ENCODE results near the gene ZDHHC12.

The ZDHHC12 gene

DNA sequence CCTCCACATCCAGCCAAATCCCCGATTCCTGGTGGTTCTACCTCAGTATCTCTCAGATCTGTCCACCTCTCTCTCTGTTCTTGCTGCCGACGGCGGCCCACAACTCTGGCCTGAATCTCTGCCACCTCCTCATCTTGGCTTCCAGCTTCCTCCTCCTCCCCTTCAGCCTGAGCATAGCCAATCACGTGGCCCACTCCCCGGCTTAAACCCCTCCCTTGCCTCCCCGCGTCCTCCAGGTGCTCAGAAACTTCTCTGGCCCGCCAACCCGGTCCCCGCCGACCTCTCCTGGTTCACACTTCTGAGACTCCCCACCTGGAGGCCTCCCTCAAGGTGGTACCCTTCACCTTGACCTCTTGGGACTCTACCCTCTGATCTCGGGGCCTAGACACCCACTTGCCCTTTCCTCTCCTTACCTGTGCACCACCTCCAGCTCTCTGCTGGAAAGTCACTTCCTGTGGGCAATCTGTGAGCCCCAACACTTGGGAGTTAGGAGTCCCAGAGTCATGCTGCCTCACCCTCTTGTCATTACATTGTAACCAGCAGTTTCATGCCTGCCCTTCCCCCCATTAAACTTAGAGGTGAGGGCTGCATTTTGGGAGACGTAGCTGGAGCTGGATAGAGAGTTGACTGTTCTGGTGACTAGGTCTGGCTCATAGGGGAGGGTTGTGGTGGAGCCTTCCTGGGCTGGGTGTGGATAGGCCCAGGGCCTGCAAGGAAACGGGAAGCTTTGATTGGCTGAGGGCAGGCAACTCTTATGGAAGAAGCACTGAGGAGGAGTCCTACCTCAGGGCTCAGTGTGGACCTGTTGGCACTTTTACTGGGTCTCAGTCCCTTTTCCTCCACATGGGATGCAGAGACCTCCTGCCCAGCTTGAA, 39.4 kb downstream of the ZDHHC12 start:
- DNase-seq = peak; percentile 82

DNA sequence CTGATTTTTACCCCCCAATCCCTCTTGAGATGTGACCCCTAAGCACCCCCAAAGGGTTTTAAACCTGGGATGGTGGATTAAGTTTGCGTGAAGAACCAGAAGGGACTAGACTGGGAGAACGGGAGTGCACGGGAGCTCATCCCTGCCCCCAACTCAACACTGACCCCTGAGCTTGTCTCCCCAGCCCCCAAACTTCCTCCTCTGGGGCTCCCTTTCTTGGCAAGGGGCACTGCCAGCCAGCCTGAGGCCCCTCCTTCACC, 39.9 kb downstream of the ZDHHC12 start:
- no peak for DNase-seq

DNA sequence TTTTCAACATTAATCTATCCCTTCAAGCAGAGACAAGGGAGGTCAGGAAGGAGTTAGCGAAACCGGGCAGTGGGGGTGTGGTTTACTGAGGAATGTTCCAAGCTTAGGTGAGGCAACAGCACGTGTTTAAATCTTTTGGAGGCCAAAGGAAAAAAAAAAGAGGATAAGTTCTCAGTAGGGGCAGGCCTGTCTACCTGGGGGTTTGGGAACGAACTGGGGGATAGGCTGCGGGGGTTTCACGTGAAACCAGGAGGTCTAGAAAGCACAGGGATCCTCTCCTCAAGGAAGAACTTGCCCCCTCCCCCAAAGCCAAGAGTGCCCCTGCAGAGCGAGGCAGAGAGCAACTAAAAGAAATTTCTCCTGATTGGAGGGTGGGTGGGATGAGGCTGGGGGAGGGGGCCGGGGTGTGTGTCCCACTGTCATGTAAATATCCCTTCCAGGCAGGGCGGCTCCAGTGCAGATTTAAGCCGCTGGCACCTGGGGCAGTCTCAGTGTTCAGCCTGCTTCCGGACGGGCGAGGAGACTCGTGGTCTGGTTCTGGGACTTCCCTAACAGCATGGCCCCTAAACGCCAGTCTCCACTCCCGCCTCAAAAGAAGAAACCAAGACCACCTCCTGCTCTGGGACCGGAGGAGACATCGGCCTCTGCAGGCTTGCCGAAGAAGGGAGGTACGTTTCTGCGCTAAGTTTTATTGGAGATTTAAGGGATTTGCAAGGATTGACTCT, 40.4 kb downstream of the ZDHHC12 start:
- DNase-seq = peak; percentile 63

DNA sequence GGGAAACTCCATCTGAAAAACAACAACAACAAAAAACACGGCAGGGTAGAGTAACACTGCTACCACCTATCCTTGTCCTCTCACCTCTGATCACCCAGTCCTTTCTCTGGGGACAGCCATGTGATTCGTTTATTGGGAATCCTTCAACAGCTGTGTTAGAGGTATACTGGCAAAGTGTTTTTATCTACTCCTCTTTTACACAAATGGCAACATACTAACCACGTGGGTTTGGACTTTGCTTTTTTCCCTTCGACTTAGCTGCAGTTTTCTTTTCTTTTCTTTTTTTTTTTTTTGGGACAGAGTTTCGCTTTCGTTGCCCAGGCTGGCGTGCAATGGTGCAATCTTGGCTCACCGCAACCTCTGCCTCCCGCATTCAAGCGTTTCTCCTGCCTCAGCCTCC, 46.1 kb downstream of the ZDHHC12 start:
- DNase-seq = no peak

DNA sequence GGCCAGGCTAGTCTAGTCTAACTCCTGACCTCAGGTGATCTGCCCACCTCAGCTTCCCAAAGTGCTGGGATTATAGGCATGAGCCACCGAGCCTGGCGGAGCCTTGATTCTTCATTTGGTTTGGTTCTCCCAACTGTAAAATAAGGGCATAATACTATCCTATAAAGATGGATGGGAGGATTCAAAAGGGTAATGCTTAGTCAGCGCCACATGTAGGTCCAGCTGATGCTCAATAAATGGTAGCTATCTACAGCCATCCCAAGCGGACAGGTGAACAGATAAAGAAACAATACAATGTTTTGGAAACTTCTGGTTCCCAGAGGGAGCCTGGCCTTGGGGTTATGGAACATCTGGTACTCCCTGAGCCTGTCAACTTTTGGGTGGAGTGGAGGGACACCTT, 48.5 kb downstream of the ZDHHC12 start:
- no peak for DNase-seq
